GM19468 (cell line): ENCODE data around the gene MAGEC2.

ENCODE experiments used
- ATAC-seq: cut with Tn5 transposase; IDR thresholded peaks from one replicate; pipeline ENCODE4 v1.9.1; 2021; ENCODE audit warnings: mild to moderate bottlenecking, moderate library complexity, moderate number of reproducible peaks; ENCODE audit not compliant: unreplicated experiment; ENCODE audit errors: extremely low read depth

Gene MAGEC2, protein sequence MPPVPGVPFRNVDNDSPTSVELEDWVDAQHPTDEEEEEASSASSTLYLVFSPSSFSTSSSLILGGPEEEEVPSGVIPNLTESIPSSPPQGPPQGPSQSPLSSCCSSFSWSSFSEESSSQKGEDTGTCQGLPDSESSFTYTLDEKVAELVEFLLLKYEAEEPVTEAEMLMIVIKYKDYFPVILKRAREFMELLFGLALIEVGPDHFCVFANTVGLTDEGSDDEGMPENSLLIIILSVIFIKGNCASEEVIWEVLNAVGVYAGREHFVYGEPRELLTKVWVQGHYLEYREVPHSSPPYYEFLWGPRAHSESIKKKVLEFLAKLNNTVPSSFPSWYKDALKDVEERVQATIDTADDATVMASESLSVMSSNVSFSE

DNA sequence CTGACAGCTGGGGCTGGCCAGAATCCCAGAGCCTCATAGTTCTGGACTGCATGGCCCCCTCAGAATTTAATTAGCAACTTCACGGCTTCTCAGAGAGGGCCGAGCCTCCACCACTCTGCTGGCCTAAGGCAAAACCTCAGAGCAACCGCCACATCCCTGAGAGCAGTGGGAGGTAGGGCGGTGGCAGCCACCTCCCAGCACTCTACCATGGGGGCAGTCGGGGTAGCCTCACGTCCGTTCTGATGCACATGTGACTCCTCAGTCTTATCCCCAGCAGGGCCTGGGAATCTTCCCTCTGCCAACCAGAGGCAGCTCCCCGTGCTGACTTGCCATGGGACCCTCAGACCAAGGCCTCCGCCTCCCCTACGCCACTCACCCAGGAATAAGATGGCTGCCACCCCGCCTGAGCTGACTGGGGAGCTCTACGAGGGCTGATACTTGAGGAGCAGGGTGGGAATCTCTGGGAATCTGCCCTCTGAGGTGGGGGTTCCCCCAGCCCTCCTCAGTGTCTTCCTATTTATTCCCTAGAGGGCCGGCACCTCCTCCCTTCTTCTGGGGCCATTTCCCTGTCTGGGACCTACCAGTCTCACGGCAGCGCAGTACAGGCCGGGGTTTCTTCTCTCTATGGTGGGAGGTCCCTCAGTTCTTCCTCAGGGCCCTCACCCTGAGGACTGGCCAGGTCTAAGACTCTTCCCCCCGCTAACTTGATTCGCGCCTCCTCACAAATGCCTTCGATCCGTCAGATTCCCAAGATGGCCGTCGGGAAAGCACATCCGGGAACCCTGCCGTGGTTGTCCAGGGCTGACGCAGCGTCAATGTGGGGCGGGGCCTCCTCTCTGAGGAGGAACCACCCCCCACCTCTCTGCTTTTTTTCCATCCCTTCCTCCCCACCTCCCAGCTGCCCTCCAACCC lies at the start of gene MAGEC2:
Gene MAGEC2 (minus strand): TSS at position 769 of the 912 bp plus-strand sequence. CDS start 1,303 bp downstream, outside the sequence.
- ATAC-seq, result no peak

DNA sequence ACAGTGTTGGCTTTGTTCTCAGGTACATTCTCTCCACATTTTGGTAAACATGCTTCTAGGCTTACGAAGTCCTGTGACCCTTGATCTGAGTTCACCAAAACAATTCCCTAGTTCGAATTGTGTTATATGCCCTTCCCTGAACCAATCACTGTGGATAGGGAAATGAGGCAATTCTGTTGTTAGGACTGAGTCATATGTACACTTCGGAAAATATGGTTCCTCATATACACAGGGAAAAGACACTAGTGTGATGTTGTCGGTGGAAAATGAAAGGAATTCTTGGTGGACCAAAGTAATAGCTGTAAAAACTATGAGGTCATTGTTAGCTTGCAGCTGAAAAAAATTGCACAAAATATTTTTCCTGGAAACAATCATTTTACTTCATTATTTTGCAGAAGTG lies 46.6 kb upstream of the MAGEC2 start:
- no peak for ATAC-seq

- no peak for ATAC-seq
Observed at GRCh38 chrX:142251202-142251601, 46.1 kb upstream of the MAGEC2 start.

- no peak for ATAC-seq
Observed at GRCh38 chrX:142250502-142250901, 45.4 kb upstream of the MAGEC2 start.

GRCh38 chrX:142249721-142250120 lies 44.6 kb upstream of the MAGEC2 start:
- ATAC-seq, result no peak

GRCh38 chrX:142244568-142244967 lies 39.5 kb upstream of the MAGEC2 start:
- ATAC-seq, result no peak

- ATAC-seq, result no peak
Observed at GRCh38 chrX:142238536-142238935, 33.4 kb upstream of the MAGEC2 start.

DNA sequence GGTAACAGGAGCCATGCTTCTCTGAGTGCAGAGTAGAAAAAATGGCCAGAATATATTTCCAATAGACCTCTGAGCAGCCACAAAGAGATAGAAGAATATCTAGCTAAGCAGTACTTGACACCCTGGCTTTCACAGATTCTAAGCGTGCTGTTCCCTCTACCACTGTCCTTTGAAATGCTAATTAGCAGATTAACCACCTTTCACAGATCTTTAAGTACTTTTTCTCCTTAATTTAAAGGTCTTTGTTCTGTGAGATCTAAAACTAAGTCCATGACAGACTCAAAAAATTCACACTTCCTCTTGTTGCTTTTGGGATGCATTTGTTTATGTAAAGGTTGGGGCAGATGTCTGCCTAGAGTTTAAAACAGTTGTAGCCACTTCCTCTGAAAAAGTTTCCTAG lies 28.3 kb upstream of the MAGEC2 start:
- no peak for ATAC-seq

DNA sequence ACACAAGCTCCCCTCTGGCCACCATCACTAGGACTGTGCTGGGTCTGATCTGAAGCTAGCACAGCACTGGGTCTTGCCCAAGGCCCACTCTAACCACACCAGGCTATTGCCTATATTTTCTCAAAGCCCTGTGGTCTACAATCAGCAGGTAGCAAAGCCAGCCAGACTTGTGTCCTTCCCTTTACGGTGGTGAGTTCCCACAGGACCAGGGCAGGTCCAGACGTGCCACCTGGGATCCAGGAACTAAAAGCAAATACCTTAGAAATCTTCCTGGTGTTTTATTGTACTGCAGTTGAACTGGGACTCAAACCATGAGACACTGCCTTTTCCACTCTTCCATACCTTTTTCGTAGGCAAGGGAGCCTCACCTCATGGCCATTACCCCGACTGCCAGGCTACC lies 9.0 kb upstream of the MAGEC2 start:
- ATAC-seq, result no peak

- ATAC-seq, result no peak
Observed at GRCh38 chrX:142201113-142201512, 4.0 kb downstream of the MAGEC2 start.

DNA sequence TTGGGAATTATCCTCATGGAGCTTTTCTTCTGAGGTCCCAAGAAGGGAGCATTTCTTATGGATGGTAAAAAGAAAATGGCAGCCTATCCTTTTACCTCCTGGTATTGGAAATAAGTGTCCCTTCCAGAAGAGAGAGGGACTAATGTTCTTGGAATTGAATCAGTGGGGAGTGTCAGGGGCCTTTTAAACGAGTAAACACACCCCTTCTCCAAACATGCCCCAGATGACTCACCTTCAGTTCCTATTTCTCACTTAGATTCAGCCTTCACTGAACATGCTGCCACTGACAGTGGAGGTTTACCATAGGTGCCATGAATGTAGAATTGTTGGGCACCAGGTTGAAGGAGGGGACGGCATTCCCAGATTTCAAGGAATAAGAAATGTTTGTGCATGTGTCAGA lies 19.0 kb downstream of the MAGEC2 start:
- no peak for ATAC-seq

DNA sequence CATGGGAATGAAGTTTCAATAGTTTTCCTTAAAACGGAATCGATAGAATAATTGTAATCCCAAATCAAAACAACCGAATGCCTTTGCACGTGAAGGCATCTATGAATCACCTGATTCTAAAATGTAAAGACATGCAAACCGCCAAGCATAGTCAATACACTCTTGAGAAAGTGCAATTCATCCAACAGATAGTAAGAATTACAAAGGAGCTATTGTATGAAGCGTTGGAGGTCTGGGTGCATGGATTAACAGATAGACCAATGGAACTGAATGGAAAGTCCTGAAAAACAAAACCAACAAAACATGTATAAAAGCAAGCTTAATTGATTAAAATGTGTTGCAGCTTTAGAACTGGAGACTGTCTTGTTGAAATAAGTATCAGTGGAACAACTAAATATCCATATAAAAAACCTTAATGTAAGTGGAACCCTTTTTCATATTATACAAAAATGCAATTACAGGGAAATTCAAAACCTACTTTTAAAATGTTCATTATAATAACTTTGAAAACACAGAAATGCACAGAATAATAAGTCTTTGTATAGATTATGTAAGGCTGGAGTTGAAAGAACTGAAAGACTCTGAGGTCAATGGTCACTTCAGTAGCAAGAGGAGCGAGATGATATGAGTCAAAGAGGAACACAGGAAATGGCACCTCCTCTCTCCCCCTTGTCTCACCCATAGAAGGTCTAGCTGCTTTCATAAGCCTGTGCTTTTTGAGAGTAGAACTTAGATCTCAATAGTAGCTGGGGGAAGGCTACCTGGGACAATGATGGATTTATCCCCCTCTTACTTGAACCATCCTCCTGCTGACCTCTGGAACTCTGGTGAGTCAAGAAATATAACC lies 20.1 kb downstream of the MAGEC2 start:
- no peak for ATAC-seq

DNA sequence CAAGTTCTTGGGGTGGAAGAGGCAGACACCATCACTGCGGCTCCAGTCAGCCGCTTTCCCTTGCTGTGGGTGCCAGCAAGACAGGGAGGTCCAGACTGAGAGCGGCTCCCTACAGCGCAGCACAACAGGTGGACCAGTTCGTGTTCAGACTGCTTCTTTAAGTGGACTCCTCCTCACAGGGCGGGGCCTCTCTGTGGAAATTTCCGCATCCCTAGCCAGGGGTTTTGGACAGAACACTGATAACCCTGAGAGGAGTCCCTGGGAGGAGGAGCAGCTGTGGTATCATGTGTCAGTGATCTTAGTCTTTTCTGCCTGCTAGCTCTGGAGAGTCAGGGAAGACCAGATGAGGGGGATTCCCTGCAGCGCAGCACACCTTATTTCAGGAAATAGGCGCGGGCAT lies 48.5 kb downstream of the MAGEC2 start:
- no peak for ATAC-seq
